Activated naive CD4-positive, alpha-beta T cell treated with anti-CD3 and anti-CD28 coated beads, Interleukin-2, amount 50 U/mL, for 72 hours (primary cell): ENCODE results near the gene CSNK1D. TPM values are rescaled to one million over a fixed set of nuclear protein-coding genes. Genes with fewer than 3 reads are reported as not detected.

Experiments
- ATAC-seq, 2 donors: fragments of 150-1000 bp; cut with Tn5 transposase; 2 replicates each; pipeline ENCODE4 v1.10.0; 2021; ENCODE audit warnings: mild to moderate bottlenecking in 2 of 2, moderate library complexity in 2 of 2
- DNase-seq, 2 donors: peaks; one replicate each; pipeline ENCODE4 v3.0.0; 2021 to 2022; ENCODE audit warnings: low spot score in 2 of 2
- H3K27ac Mint-ChIP-seq, 2 donors: one replicate each; pipeline ENCODE4 v1.8.0; 2022; ENCODE audit warnings: mild to moderate bottlenecking in 2 of 2, mixed read lengths in 2 of 2
- H3K36me3 Mint-ChIP-seq, 2 donors: one replicate each; pipeline ENCODE4 v1.8.0; 2022; ENCODE audit warnings: mixed read lengths in 2 of 2
- H3K9me3 Mint-ChIP-seq, 2 donors: one replicate each; pipeline ENCODE4 v1.8.0; 2022; ENCODE audit warnings: mixed read lengths in 2 of 2
- total RNA-seq, 2 donors: library from RNA; stranded (reverse); gene quantifications; one replicate each; pipeline ENCODE4 v1.2.3, GENCODE V29; 2022

The CSNK1D gene
- 100 to 1,000 TPM; 130 to 171 TPM for total RNA-seq

GRCh38 chr17:82273327-82274133, at the start of gene CSNK1D:
CSNK1D (minus strand) TSS chr17:82273700; CDS start chr17:82273381, 319 bp downstream.
- H3K9me3 Mint-ChIP-seq: no peaks in the 10 kb centered on the region
- peak within 1 kb of the TSS; percentile 100 for H3K27ac Mint-ChIP-seq
- peaks cover 7 to 27% of the 10 kb centered on the region in 2 donors for H3K36me3 Mint-ChIP-seq
- ATAC-seq (peak; percentile 85 to 93), DNase-seq (peak; percentile 89 to 94)

DNA sequence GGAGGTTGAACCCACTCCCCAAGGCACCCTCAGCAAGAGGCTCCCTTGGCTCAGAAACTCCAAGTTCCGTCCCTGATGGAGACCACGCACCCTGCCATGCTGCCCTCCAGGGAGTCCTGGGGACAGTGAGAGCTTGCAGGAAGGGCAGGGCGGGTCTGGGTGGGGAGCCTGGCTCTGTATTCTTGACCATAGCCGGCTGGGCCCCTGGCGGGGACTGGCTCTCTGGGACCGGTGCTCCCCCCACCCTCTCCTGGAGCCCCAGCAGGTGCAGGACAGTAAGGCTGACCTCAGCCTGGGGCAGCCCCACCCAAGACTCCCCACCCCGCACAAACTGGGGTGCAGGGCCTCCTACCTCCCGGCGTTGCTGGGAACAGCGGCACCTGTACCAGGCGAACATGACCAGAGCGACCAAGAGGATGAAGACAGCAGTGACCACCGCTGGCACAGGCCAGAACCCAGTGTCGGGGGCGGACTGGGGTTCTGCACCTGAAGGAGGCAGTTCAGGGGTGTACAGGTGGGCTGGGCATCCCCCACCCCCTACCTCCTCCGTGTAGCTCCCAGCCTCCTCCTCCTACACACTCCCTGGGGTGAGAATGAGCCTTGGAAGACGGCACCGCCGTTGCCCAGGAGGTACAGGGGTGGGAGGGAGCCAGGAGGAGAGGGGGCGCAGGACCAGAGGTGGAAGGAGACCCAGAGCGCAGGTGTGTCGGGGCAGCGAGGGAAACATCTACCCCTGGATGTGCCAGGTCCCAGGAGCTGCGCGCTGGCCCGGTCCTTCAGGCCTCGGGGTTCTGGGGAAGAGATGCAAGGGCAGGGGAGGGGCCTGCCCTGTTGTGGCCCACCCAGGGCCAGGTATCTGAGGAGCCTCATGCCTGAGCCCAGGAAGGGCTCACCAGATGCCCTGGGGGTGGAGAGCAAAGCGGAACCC, 49.3 kb upstream of the CSNK1D start:
- H3K27ac Mint-ChIP-seq: peak overlapping the region; percentile 81 to 94
- H3K9me3 Mint-ChIP-seq: no peaks in the 10 kb centered on the region
- ATAC-seq (no peak), DNase-seq (no peak)
- peaks cover 0 to 16% of the 10 kb centered on the region in 2 donors for H3K36me3 Mint-ChIP-seq

GRCh38 chr17:82321947-82322466, 48.5 kb upstream of the CSNK1D start:
- H3K27ac Mint-ChIP-seq: peak overlapping the region in 1 of 2 donors; percentile 94
- H3K36me3 Mint-ChIP-seq: peaks cover 5 to 16% of the 10 kb centered on the region in 2 donors
- no peaks in the 10 kb centered on the region for H3K9me3 Mint-ChIP-seq
- DNase-seq (no peak), ATAC-seq (no peak)

DNA sequence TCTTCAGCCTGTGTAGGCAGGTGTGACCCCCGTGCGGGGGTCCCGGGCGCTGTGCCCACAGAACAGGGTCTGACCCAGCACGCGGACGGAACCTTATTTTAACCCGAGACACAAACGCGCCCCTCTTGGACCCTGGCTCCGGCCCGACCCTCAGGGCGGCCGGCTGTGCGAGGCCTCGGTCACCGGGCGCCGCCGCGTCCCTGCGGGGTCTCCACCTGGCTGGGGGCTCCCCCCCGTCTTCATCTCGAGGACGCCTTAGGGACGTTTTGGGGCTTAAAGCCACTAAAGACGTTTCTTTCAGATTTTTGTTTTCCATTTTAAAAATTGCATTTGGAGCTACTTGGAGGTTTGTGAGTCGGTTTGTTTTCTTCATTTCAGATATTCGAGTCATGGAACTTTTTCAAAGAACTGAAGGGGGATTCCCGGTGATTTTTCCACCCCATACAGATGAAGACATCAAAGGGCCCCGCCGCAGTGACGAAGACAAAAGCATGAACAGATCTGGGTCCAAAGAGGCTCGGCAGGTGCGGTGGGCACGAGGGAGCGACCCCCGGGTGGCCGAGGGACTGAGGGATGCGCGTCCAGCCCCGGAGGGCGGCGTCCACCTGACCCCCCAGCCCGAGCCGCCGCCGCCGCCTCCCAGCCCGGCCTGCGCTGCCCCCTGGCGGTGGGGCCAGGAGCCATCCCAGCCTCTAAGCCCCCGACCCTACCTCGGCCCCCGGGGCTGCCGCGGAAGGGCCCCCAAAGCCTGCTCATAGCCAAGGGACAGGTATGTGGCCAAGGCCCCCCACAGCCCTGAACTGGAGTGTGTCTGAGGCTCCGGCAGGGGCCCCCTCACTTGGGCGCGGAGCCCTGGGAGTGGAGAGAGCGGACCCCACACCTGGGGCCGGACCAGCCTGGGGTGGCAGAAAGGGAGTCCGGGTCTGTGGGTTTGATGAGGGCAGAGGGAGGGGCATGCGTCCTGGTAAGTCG, 47.7 kb upstream of the CSNK1D start:
- DNase-seq (peak; percentile 80 to 87), ATAC-seq (peak; percentile 61 to 71)
- H3K36me3 Mint-ChIP-seq: peaks cover 12 to 16% of the 10 kb centered on the region in 2 donors
- H3K27ac Mint-ChIP-seq: peak overlapping the region in 1 of 2 donors; percentile 98
- no peaks in the 10 kb centered on the region for H3K9me3 Mint-ChIP-seq

GRCh38 chr17:82320140-82320840, 46.8 kb upstream of the CSNK1D start:
- H3K9me3 Mint-ChIP-seq: no peaks in the 10 kb centered on the region
- H3K27ac Mint-ChIP-seq: peak overlapping the region in 1 of 2 donors; percentile 97
- DNase-seq (no peak), ATAC-seq (no peak)
- peaks cover 16 to 22% of the 10 kb centered on the region in 2 donors for H3K36me3 Mint-ChIP-seq

DNA sequence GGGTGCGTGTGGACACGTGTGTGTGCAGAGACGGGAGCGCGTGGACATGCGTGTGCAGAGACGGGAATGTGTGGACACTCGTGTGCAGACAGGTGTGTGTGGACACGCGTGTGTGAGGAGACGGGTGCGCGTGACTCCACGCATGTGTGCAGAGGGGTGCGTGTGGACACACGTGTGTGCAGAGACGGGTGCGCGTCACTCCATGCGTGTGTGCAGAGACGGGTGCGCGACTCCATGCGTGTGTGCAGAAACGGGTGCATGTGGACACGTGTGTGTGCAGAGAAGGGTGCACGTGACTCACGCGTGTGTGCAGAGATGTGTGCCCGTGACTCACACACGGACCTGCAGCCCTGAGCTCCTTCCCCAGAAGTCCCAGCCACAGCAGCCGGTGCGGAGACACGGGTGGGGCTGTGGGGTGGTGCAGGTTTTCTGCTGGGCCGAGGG, 46.1 kb upstream of the CSNK1D start:
- Mint-ChIP-seq H3K36me3 (peaks cover 13 to 23% of the 10 kb centered on the region in 2 donors), H3K27ac (peak overlapping the region in 1 of 2 donors; percentile 50), H3K9me3 (no peaks in the 10 kb centered on the region)
- DNase-seq: no peak
- no peak for ATAC-seq

GRCh38 chr17:82318772-82319606, 45.5 kb upstream of the CSNK1D start:
- Mint-ChIP-seq H3K9me3 (no peaks in the 10 kb centered on the region), H3K36me3 (peaks cover 15 to 25% of the 10 kb centered on the region in 2 donors), H3K27ac (no peak overlapping the region)
- ATAC-seq: no peak
- DNase-seq: no peak

- H3K36me3 Mint-ChIP-seq: peaks cover 23 to 34% of the 10 kb centered on the region in 2 donors
- no peak overlapping the region for H3K27ac Mint-ChIP-seq
- ATAC-seq (no peak), DNase-seq (no peak)
- H3K9me3 Mint-ChIP-seq: no peaks in the 10 kb centered on the region
Observed at GRCh38 chr17:82318169-82318498, 44.6 kb upstream of the CSNK1D start.

- DNase-seq: peak in 1 of 2 donors; percentile 71
- H3K9me3 Mint-ChIP-seq: no peaks in the 10 kb centered on the region
- peak; percentile 73 to 82 for ATAC-seq
- peak within 1 kb of the TSS in 1 of 2 donors; percentile 98 for H3K27ac Mint-ChIP-seq
- peaks cover 23 to 34% of the 10 kb centered on the region in 2 donors for H3K36me3 Mint-ChIP-seq
Observed at GRCh38 chr17:82317394-82318168, 44.1 kb upstream of the CSNK1D start, which contains the start of gene CD7. CD7 (minus strand) TSS chr17:82317608; CDS start chr17:82317495, 113 bp downstream.

GRCh38 chr17:82316651-82317393, 43.3 kb upstream of the CSNK1D start:
- H3K27ac Mint-ChIP-seq: peak overlapping the region in 1 of 2 donors; percentile 98
- no peaks in the 10 kb centered on the region for H3K9me3 Mint-ChIP-seq
- ATAC-seq: peak; percentile 21 to 27
- no peak for DNase-seq
- peaks cover 18 to 34% of the 10 kb centered on the region in 2 donors for H3K36me3 Mint-ChIP-seq

DNA sequence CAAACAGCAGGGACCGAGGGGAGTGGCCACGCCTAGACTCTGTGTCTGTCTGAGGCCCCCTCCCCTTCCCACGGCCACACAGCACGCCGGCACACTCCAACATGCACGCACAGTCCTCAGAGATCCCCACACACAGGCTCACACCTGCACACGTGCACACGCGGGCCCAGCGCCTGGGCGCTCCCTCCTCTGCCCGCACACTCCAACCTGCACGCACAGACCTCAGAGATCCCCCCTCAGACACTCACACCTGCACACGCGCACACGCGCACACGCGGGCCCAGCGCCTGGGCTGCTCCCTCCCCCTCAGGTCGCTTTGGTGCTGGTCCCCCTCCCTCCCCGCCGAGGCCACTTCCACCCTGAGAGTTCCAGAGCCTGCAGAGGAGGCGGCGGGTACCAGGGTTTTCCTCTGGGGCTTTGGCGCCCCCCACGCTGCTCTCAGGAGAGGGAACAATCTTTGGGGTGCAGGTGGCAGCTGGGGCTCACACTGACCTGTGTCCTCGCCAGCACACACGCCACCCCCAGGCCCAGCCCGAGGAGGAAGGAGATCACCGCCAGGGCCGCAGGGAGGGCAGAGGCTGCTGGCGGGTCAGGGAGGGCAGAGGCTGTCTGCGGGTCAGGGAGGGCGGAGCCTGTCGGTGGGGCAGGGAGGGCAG, 42.3 kb upstream of the CSNK1D start:
- DNase-seq: no peak
- peak; percentile 37 to 56 for ATAC-seq
- Mint-ChIP-seq H3K27ac (peak overlapping the region in 1 of 2 donors; percentile 98), H3K36me3 (peaks cover 12 to 34% of the 10 kb centered on the region in 2 donors), H3K9me3 (no peaks in the 10 kb centered on the region)

GRCh38 chr17:82314727-82315605, 41.5 kb upstream of the CSNK1D start:
- no peak for ATAC-seq
- peaks cover 12 to 34% of the 10 kb centered on the region in 2 donors for H3K36me3 Mint-ChIP-seq
- peak overlapping the region in 1 of 2 donors; percentile 40 for H3K27ac Mint-ChIP-seq
- no peak for DNase-seq
- H3K9me3 Mint-ChIP-seq: no peaks in the 10 kb centered on the region
